Sigmoid colon (tissue), 4 donors: ENCODE data around the gene GARIN6.

Experiments used
- EP300 ChIP-seq, 4 donors: sonication (generic); formaldehyde crosslinking; IDR thresholded peaks; one replicate each; pipeline ENCODE4 v1.6.1; 2017; ENCODE audit warnings: antibody characterized with exemption in 4 of 4
- POLR2AphosphoS5 ChIP-seq, 4 donors: sonication (generic); formaldehyde crosslinking; IDR thresholded peaks; one replicate each; pipeline ENCODE4 v1.6.1; 2017; ENCODE audit warnings: antibody characterized with exemption in 4 of 4

GRCh38 chr12:99618657-99619056 is 28.9 kb upstream of the GARIN6 start:
- TF ChIP-seq EP300 (IDR thresholded peaks at IDR 0.05) (no peak), POLR2AphosphoS5 (IDR thresholded peaks at IDR 0.05) (no peak)
